Esophagus squamous epithelium (tissue), 4 donors: ENCODE measurements around the gene SCAMP5.

Source experiments
- CTCF ChIP-seq, 6 experiments: fragments of 450-650 bp in 4 of 6; fragments of 200-600 bp in 2 of 6; sonication (generic) in 2 of 6; IDR thresholded peaks; one replicate each; pipeline ENCODE4 v1.5.1; 2016 to 2019; ENCODE audit warnings: antibody characterized with exemption in 6 of 6, mild to moderate bottlenecking in 4 of 6, moderate library complexity in 4 of 6
- POLR2A ChIP-seq, 4 donors: fragments of 450-650 bp; IDR thresholded peaks; one replicate each; pipeline ENCODE4 v1.6.1; 2017; ENCODE audit warnings: antibody characterized with exemption in 4 of 4, mild to moderate bottlenecking in 4 of 4, moderate library complexity in 3 of 4

GRCh38 chr15:75056036-75056435 is 60.7 kb downstream of the SCAMP5 start:
- TF ChIP-seq CTCF (IDR thresholded peaks at IDR 0.05) (no peak), POLR2A (IDR thresholded peaks at IDR 0.05) (no peak)
